Thyroid gland (tissue), 4 donors: Measurements from ENCODE around the gene EP400. TPM values are rescaled to one million over a fixed set of nuclear protein-coding genes. Genes with fewer than 3 reads are reported as not detected.

Experiments
- DNase-seq, 2 donors: peaks; one replicate each; pipeline ENCODE4 v3.0.0-alpha.2; 2019
- H3K27ac ChIP-seq, 3 donors: fragments of 200-600 bp; sonication (generic); 1 replicate in 2 of 3; 2 replicates in 1 of 3; pipeline ENCODE4 v1.5.1; 2016 to 2019; ENCODE audit warnings: mild to moderate bottlenecking in 1 of 3, moderate library complexity in 1 of 3
- H3K27me3 ChIP-seq: fragments of 200-600 bp; sonication (generic); one replicate; pipeline ENCODE4 v1.5.1; 2019
- H3K36me3 ChIP-seq, 2 donors: fragments of 200-600 bp; sonication (generic); one replicate each; pipeline ENCODE4 v1.5.1; 2016 to 2019
- H3K4me1 ChIP-seq, 2 donors: fragments of 200-600 bp; sonication (generic); one replicate each; pipeline ENCODE4 v1.5.1; 2017 to 2019
- H3K4me3 ChIP-seq, 3 donors: fragments of 200-600 bp; sonication (generic); replicated peaks in 1 of 3; 1 replicate in 2 of 3; 2 replicates in 1 of 3; pipeline ENCODE4 v1.5.1; 2016; ENCODE audit warnings: mild to moderate bottlenecking in 1 of 3
- H3K9me3 ChIP-seq: fragments of 200-600 bp; sonication (generic); one replicate; pipeline ENCODE4 v1.5.1; 2017
- CTCF ChIP-seq, 6 experiments: fragments of 200-600 bp in 3 of 6; fragments of 450-650 bp in 3 of 6; sonication (generic) in 3 of 6; IDR thresholded peaks; one replicate each; pipeline ENCODE4 v1.5.1; 2016 to 2019; ENCODE audit warnings: antibody characterized with exemption in 6 of 6, mild to moderate bottlenecking in 2 of 6, inconsistent platforms in 1 of 6, moderate library complexity in 1 of 6
- POLR2A ChIP-seq, 2 donors: fragments of 450-650 bp; IDR thresholded peaks; one replicate each; pipeline ENCODE4 v1.6.1; 2017; ENCODE audit warnings: antibody characterized with exemption in 2 of 2, mild to moderate bottlenecking in 2 of 2, moderate library complexity in 1 of 2
- WGBS, 2 donors: methylation state at CpG; one replicate each; pipeline ENCODE4 v1.1.5; 2017; 5-methylcytosine and 5-hydroxymethylcytosine counted together
- intact Hi-C: fragments of 100-400 bp; cut with DNase I; formaldehyde crosslinking; loops from one replicate; pipeline ENCODE4 v1.15.1; 2023
- total RNA-seq, 4 donors: library from RNA; depleted of rRNA; stranded (reverse); fragments of >200 nt; gene quantifications; one replicate each; pipeline ENCODE4 v1.2.3, GENCODE V29; 2016

The EP400 gene
- total RNA-seq, 4 donors from 2014 or later, result 22.1 to 51.8 (median 25.4) TPM

- H3K36me3 ChIP-seq, result peaks cover 48 to 59% of the 10 kb centered on the region in 2 donors
- no peaks in the 10 kb centered on the region for H3K27me3 ChIP-seq
- WGBS, 2 donors, result 89 to 90% methylated on average over 8 of the region's 8 CpGs
- no peak overlapping the region for H3K27ac ChIP-seq
- DNase-seq, result no peak
- no peak overlapping the region for H3K4me3 ChIP-seq
- peaks cover 4 to 8% of the 10 kb centered on the region in 2 donors for H3K4me1 ChIP-seq
- TF ChIP-seq POLR2A (IDR thresholded peaks at IDR 0.05) (no peak), CTCF (IDR thresholded peaks at IDR 0.05) (no peak)
- no peaks in the 10 kb centered on the region for H3K9me3 ChIP-seq
- intact Hi-C loops, result no loop called here
These were observed 38.5 kb downstream of the EP400 start for GRCh38 chr12:131988054-131988796.

- peaks cover 54 to 64% of the 10 kb centered on the region in 2 donors for H3K36me3 ChIP-seq
- TF ChIP-seq POLR2A (IDR thresholded peaks at IDR 0.05) (no peak), CTCF (IDR thresholded peaks at IDR 0.05) (no peak)
- DNase-seq, result no peak
- H3K9me3 ChIP-seq, result no peaks in the 10 kb centered on the region
- 93% methylated on average over 12 of the region's 12 CpGs for WGBS, 2 donors
- no peaks in the 10 kb centered on the region for H3K27me3 ChIP-seq
- no peak overlapping the region for H3K27ac ChIP-seq
- H3K4me1 ChIP-seq, result peaks cover 0 to under 1% of the 10 kb centered on the region in 2 donors
- intact Hi-C loops, result no loop called here
- no peak overlapping the region for H3K4me3 ChIP-seq
These were observed 39.3 kb downstream of the EP400 start for GRCh38 chr12:131989021-131989420.

GRCh38 chr12:131990066-131990979, 40.6 kb downstream of the EP400 start:
- H3K27me3 ChIP-seq, result no peaks in the 10 kb centered on the region
- no peak overlapping the region for H3K27ac ChIP-seq
- H3K9me3 ChIP-seq, result no peaks in the 10 kb centered on the region
- H3K4me1 ChIP-seq, result no peaks in the 10 kb centered on the region
- intact Hi-C loops, result no loop called here
- TF ChIP-seq CTCF (IDR thresholded peaks at IDR 0.05) (no peak), POLR2A (IDR thresholded peaks at IDR 0.05) (no peak)
- no peak overlapping the region for H3K4me3 ChIP-seq
- peaks cover 62 to 72% of the 10 kb centered on the region in 2 donors for H3K36me3 ChIP-seq
- DNase-seq, result no peak
- WGBS, 2 donors, result 82 to 86% methylated on average over 24 of the region's 24 CpGs

GRCh38 chr12:131990980-131991305, 41.2 kb downstream of the EP400 start:
- Histone ChIP-seq H3K4me1 (no peaks in the 10 kb centered on the region), H3K27me3 (no peaks in the 10 kb centered on the region), H3K27ac (no peak overlapping the region), H3K9me3 (no peaks in the 10 kb centered on the region), H3K4me3 (no peak overlapping the region), H3K36me3 (peaks cover 64 to 77% of the 10 kb centered on the region in 2 donors)
- DNase-seq, result no peak
- 80 to 90% methylated on average over 9 of the region's 9 CpGs for WGBS, 2 donors
- intact Hi-C loops, result no loop called here
- TF ChIP-seq POLR2A (IDR thresholded peaks at IDR 0.05), result no peak
- no peak for TF ChIP-seq CTCF (IDR thresholded peaks at IDR 0.05)
